22Rv1 (cell line): ENCODE measurements around the gene PHF5A.

ENCODE experiments used
- CTCF ChIP-seq: fragments of 450-650 bp; IDR thresholded peaks from 2 replicates; pipeline ENCODE4 v1.5.1; 2017; ENCODE audit warnings: mild to moderate bottlenecking
- ZFX ChIP-seq: fragments of 450-650 bp; IDR thresholded peaks from 2 replicates; pipeline ENCODE4 v1.6.1; 2017; ENCODE audit warnings: antibody characterized with exemption, borderline replicate concordance

GRCh38 chr22:41448189-41448808, 20.2 kb downstream of the PHF5A start:
- no peak for TF ChIP-seq CTCF
- TF ChIP-seq ZFX: no peak
